ENCODE results near the gene ZBTB11. TPM values are rescaled to one million over a fixed set of nuclear protein-coding genes. Genes with fewer than 3 reads are reported as not detected.

The ZBTB11 gene
- total and polyA plus RNA-seq, 10 of the 15 experiments (the other 5 are each of a cell fraction or from before 2014, with no cell fraction given) = 3.5 to 25.7 (median 18.0) TPM

- ChIA-PET SMC1A (ENCODE audit: uncharacterized antibody, unreplicated experiment) (interaction anchor here (0.5 to 2.3 kb wide), 5 partner anchors 9 to 1020 kb away, joined by 3 to 11 read pairs (median 3); no protein-coding TSS in a partner anchor), POLR2A (interaction anchor here (0.9 kb wide), 1 partner anchor 34 kb away, joined by 3 read pairs; no protein-coding TSS in a partner anchor), RAD21 (ENCODE audit: unreplicated experiment) (interaction anchor here (1.2 kb wide), 1 partner anchor 96 kb away, joined by 3 read pairs; no protein-coding TSS in a partner anchor), CTCF (interaction anchor here (0.6 to 2.4 kb wide), 5 partner anchors 8 to 507 kb away, joined by 3 to 12 read pairs (median 4); no protein-coding TSS in a partner anchor)
- ATAC-seq = no peak
- H4K20me1 ChIP-seq (ENCODE audit: control insufficient read depth, insufficient read depth) = no peaks in the 10 kb centered on the region
- H3K36me3 ChIP-seq (ENCODE audit: control insufficient read depth in 2 of 2, insufficient read depth in 2 of 2, low read length in 1 of 2) = no peaks in the 10 kb centered on the region
- no peak overlapping the region for H3K9ac ChIP-seq (ENCODE audit: control insufficient read depth, insufficient read depth, low read length)
- 45% methylated on average over 1 of the region's 1 CpG for WGBS (ENCODE audit: insufficient coverage, insufficient replicate concordance, low lambda C conversion rate, missing lambda C conversion rate)
- in situ Hi-C loops (cut with MboI) = no loop called here
- no peak overlapping the region for H3K4me2 ChIP-seq (ENCODE audit: control insufficient read depth, insufficient read depth)
- no peaks in the 10 kb centered on the region for H3K27me3 ChIP-seq (replicated peaks in 1 of 2; ENCODE audit: control insufficient read depth in 2 of 2, insufficient read depth in 2 of 2, low read length in 1 of 2)
- TF ChIP-seq FOS (IDR thresholded peaks at IDR 0.05; ENCODE audit: borderline replicate concordance, extremely low read depth, insufficient read length) (no peak), PBX3 (IDR thresholded peaks at IDR 0.05; ENCODE audit: insufficient replicate concordance, low read depth, low read length) (no peak), RAD21 (IDR thresholded peaks at IDR 0.05; ENCODE audit: insufficient read depth, low read depth, low read length) (no peak), STAT1 (conservative IDR thresholded peaks at IDR 0.05) (no peak)
- no TSS peak for BruUV-seq (replicated peaks)
- FAIRE-seq = no peak
- intact Hi-C loops (cut with micrococcal nuclease; ENCODE audit: unreplicated experiment) = no loop called here
- H3K4me1 ChIP-seq (ENCODE audit: control insufficient read depth, insufficient read depth, low read length) = peaks cover 15% of the 10 kb centered on the region
- no peaks in the 10 kb centered on the region for H3K79me2 ChIP-seq (ENCODE audit: control insufficient read depth, insufficient read depth, low read length)
- no peaks in the 10 kb centered on the region for H3K9me3 ChIP-seq (replicated peaks; ENCODE audit: control insufficient read depth, insufficient read depth, low read length)
- no peak for DNase-seq (ENCODE audit: low read depth, low spot score)
- no peak overlapping the region for H3K27ac ChIP-seq (ENCODE audit: control insufficient read depth, insufficient read depth)
- H3K4me3 ChIP-seq = no peak overlapping the region
- no peak overlapping the region for H2AFZ ChIP-seq (ENCODE audit: control insufficient read depth, low read depth, low read length)
Observed at GRCh38 chr3:101718455-101718854, 41.5 kb upstream of the ZBTB11 start.

GRCh38 chr3:101709126-101709525 lies 32.2 kb upstream of the ZBTB11 start:
- WGBS (ENCODE audit: insufficient coverage, insufficient replicate concordance, low lambda C conversion rate, missing lambda C conversion rate) = 79% methylated on average over 4 of the region's 4 CpGs
- BruUV-seq (replicated peaks) = no TSS peak
- SMC1A ChIA-PET (ENCODE audit: uncharacterized antibody, unreplicated experiment) = interaction anchor here (0.5 to 2.8 kb wide), 7 partner anchors 10 to 93 kb away, joined by 3 to 11 read pairs (median 4); partner anchors contain the start of gene CEP97
- Histone ChIP-seq H3K27ac (ENCODE audit: control insufficient read depth, insufficient read depth) (no peak overlapping the region), H2AFZ (ENCODE audit: control insufficient read depth, low read depth, low read length) (no peak overlapping the region), H4K20me1 (ENCODE audit: control insufficient read depth, insufficient read depth) (no peaks in the 10 kb centered on the region), H3K4me2 (ENCODE audit: control insufficient read depth, insufficient read depth) (no peak overlapping the region), H3K9ac (ENCODE audit: control insufficient read depth, insufficient read depth, low read length) (no peak overlapping the region), H3K79me2 (ENCODE audit: control insufficient read depth, insufficient read depth, low read length) (no peaks in the 10 kb centered on the region), H3K36me3 (ENCODE audit: control insufficient read depth in 2 of 2, insufficient read depth in 2 of 2, low read length in 1 of 2) (no peaks in the 10 kb centered on the region), H3K4me3 (no peak overlapping the region), H3K9me3 (replicated peaks; ENCODE audit: control insufficient read depth, insufficient read depth, low read length) (no peaks in the 10 kb centered on the region), H3K4me1 (ENCODE audit: control insufficient read depth, insufficient read depth, low read length) (no peaks in the 10 kb centered on the region), H3K27me3 (replicated peaks in 1 of 2; ENCODE audit: control insufficient read depth in 2 of 2, insufficient read depth in 2 of 2, low read length in 1 of 2) (no peaks in the 10 kb centered on the region)
- no peak for DNase-seq (ENCODE audit: low read depth, low spot score)
- in situ Hi-C loops (cut with MboI) = no loop called here
- CTCF ChIA-PET = interaction anchor here (0.5 to 2.6 kb wide), 7 partner anchors 10 to 93 kb away, joined by 3 to 9 read pairs (median 4); no protein-coding TSS in a partner anchor
- TF ChIP-seq ATF7 (IDR thresholded peaks at IDR 0.05; ENCODE audit: low read depth) (no peak), TARDBP (IDR thresholded peaks at IDR 0.05; ENCODE audit: borderline replicate concordance) (no peak), STAT1 (conservative IDR thresholded peaks at IDR 0.05) (no peak), ZSCAN29 (IDR thresholded peaks at IDR 0.05) (no peak), EP300 (IDR thresholded peaks at IDR 0.05; ENCODE audit: borderline replicate concordance in 1 of 2, control insufficient read depth in 1 of 2, low read depth in 2 of 2, low read length in 2 of 2) (no peak), SKIL (IDR thresholded peaks at IDR 0.05; ENCODE audit: low read depth, poor library complexity, severe bottlenecking) (no peak), BCL11A (IDR thresholded peaks at IDR 0.05; ENCODE audit: low read depth, low read length) (no peak), NFIC (IDR thresholded peaks at IDR 0.05; ENCODE audit: low read depth, low read length) (no peak), IRF3 (IDR thresholded peaks at IDR 0.05) (no peak)
- intact Hi-C loops (cut with micrococcal nuclease; ENCODE audit: unreplicated experiment) = no loop called here
- RAD21 ChIA-PET (ENCODE audit: unreplicated experiment) = no interaction called here
- FAIRE-seq = no peak
- no peak for ATAC-seq
- POLR2A ChIA-PET = no interaction called here
